Measurements from ENCODE around the gene RPTOR. TPM values are rescaled to one million over a fixed set of nuclear protein-coding genes. Genes with fewer than 3 reads are reported as not detected.

Gene RPTOR
- total RNA-seq, 1 experiment from 2014 or later, result 15.2 TPM

DNA sequence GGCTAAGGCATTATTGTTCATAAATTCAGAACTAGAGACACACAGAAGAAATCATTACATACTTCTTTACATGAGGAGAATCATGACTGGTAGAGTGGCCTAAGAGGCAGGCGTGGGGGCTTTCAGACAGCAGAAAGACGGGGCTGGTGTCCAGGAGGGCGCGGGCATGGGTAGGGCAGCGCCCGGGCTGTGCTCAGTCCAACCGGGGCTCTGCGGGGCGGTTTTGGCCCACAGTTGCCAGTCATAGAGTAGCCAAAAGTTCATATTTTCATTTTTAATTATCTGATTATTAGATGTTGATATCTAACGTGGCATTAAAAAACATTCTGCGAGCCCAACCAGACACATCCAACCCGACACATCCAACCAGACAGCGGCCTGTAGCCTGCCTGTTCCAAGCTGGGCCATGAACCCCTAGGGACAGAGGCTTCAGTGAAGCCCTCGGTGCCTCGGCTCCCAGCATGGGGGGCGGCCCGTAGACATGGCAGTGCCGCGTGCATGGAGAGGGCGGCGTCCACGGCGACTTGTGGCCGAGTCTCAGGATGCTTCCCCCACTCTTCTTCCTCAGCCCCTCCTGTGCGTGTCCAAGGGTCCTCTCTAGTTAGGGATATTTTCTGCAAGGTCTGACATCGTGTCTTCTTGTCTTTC, 284.7 kb downstream of the RPTOR start:
- no peak for DNase-seq (ENCODE audit: low spot score)

DNA sequence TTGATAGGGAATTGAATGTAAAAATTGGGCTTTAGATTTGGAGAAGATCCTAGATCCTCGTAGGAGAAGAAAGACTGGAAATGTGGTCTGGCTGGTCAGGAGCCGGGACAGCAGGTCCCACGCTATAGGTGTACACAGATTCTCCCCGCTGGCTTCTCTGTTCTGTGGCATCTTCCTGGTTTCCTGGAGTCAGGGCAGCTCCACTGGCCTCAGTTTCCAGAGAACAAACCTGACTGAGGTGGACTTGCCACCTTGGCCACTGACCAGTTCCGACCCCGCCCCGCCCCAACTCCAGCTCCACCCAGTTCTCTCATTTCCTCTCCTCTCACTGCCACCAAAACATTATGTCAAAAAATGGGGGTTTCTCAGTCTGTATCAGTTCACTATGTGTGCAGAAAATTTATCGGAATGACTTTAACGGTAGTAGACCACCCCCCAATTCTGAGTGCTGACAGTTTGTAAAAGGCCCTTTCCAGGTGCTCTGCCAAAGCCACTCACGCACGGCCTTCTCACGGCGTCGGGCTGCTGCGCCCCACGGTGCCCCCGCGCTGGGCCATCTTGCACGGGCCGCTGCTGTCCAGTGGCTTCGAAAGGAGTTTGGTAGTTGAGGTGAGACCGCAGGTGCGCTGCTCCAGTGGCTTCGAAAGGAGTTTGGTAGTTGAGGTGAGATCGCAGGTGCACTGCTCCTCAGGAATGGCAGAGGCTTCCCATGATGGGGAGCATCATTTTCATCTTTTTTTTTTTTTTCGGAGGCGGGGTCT, 285.6 kb downstream of the RPTOR start:
- DNase-seq (ENCODE audit: low spot score), result no peak

DNA sequence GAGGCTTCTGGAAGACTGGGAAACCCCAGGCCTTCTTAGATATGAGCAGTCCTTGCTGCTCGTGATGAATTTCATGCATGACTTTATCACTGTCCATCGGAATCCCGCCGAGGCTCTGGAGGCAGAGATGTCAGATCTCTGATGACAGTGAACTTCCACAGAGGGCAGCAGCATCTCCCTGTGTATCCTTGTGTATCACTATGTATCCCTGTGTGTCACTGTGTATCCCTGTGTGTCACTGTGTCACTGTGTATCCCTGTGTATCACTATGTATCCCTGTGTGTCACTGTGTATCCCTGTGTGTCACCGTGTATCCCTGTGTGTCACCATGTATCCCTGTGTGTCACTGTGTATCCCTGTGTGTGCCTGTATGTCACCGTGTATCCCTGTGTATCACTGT, 286.9 kb downstream of the RPTOR start:
- no peak for DNase-seq (ENCODE audit: low spot score)

DNA sequence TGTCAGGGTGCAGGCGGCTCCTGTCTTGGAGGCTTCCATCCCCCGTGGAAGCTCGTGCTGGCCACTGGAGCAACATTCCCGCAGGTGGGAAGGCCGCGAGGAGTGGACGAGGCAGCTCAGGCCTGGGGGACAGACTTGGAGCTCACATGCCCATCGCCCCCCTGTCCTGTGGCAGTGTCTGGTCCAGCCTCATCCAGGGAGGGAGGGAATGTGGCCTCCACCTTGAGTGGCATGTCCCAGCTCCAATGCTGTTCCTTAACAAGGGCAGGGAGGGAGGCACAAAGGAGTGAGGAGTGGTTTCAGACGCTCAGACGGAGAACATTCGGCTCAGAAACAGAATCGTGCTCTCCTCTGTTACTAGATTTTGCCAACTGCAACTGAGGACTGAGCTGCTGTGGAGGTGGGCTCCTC, 287.6 kb downstream of the RPTOR start:
- DNase-seq (ENCODE audit: low spot score), result peak; percentile 66

DNA sequence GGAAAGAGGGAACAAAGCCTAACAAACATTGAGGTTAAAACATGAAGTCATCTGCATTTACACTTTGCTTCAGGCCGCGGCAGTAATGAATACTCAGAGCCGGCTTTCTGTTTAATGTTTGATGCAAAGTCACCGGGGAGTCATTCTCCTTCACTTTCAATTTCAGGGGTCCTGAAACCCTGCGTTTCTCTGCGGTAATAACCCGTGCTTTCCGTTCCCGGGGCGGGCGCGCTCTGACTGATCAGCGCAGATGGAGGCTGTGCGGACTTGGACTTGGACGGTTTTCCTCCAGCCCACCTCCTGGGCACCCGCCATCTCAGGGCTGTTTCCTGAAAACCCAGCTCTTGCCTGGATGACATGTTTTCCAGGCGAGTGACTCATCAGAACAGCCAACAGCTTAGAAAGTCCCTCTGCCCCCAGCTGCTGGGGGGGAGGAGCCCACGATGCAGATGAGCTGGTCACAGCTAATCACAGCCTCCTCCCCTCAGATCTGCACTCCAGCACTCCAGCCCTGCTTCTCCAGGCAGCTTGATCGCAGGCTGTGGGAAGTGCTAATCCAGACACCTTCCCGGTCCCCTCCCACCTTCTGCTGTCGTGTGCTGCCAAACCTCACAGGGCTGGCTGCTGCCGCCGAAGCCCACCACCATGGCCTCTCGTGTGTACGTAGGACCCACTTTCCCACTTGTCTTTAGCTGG, 288.4 kb downstream of the RPTOR start:
- DNase-seq (ENCODE audit: low spot score), result peak; percentile 99

DNA sequence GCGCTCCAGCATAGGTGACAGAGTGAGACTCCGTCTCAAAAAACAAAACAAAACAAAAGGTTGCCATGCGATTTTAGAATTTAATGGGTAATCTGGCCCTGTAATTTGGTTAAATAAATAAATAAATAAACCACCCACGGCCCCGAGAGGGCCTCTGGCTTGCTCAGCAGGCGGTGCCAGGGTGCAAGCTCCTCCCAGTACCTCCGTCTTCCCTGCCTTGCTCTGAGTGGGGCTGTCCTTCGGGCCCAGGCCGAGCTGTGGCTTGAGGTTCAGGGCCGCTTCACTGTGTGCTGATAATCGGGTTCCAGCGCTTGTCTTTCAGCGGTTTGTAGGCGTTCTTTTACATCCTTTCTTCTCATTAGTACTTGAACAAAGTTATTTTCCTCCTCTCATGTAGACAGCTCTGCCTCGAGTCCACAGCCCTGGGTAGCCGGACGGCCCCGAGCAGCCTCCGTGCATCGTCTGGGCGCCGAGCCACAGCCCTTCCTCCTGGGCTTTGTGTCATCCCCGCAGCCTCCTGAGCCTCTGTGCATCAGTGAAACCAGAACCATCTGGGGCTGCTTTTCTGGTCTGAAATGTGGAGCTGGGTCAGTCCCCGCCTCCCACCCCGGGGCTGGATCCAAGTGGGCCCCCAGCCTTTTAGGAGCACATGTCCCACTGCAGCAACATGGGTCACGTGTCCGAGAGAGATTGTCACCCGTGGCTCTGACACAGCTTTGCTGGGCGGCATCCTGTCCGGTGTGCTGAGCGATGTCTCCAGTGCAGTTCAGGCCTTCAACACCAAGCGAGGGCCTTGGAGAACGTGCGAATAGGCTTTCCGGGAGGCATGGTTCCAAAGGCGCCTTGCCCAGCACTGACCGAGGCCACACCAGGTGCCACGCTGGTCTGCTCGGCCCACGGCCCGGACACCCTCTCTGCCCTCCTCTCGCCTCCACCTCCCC, 289.6 kb downstream of the RPTOR start:
- no peak for DNase-seq (ENCODE audit: low spot score)

DNA sequence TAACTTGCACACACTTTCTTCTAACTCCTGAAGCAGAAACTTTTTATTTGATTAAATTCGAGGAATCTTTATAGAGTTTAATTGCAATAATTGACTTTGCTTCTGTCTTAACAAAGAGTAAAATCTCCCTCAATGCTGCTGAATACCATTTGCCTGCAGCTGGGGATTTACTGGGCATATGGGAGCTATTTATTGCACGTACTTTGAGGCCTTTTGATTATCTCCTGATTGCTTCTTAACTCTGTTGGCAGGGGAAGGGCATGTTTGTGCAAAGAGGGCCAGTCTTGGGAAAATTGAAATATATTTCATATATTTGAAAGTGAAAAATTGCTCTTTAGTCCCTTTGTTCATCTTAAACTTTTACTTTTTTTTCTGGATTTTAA, 290.2 kb downstream of the RPTOR start:
- no peak for DNase-seq (ENCODE audit: low spot score)

DNA sequence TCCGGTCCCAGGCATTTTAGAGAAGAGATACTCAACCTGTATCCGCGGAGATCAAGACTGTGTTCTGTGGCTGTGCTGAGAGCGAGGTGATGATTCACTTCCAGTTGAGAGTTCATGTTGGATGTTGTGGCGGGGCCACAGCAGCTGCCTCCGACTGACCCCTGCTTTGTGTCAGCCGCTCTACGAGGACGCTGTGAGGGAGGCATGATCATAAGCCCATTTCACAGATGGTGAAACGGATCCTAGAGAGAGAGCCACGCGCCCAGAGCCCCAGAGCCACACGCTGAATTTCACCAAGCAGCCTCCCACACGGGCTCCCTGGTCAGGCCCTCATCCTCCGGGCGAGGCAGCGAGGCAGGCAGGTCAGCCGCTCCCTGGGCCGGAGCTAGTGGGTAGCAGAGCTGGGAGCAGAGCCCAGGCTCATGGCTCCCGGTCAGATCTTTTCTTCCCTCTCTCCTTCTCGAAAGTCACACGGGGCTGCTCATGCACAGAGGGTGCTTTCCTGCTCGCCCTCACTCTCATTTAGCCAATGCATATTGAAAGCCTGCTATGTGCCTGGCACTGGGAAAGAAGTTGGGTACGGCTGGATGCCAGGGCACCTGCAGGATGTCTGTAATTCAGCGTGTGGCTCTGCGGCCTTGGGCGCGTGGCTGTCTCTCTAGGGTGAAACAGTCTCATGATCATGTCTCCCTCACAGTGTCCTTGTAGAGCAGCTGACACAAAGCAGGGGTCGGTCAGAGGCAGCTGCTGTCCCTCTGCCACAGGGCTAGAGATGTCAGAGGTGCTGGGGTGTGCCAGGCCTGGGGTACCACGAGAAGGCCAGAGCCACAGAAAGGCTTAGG, 291.4 kb downstream of the RPTOR start:
- no peak for DNase-seq (ENCODE audit: low spot score)

DNA sequence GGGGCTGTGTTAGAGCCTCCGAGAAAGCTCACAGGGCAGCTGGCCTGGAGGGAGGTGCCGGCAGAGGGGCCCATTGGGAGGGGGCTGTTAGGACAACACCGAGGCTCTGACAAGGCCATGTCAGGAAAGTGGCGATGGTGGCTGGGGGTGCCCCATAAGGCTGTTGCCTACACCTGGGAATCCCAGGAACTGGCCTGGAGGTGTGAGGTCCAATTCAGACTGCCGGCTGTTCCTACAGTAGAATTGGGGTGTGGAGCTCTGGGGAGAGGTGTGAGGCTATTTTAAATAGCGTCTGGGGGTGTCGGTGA, 292.0 kb downstream of the RPTOR start:
- no peak for DNase-seq (ENCODE audit: low spot score)

DNA sequence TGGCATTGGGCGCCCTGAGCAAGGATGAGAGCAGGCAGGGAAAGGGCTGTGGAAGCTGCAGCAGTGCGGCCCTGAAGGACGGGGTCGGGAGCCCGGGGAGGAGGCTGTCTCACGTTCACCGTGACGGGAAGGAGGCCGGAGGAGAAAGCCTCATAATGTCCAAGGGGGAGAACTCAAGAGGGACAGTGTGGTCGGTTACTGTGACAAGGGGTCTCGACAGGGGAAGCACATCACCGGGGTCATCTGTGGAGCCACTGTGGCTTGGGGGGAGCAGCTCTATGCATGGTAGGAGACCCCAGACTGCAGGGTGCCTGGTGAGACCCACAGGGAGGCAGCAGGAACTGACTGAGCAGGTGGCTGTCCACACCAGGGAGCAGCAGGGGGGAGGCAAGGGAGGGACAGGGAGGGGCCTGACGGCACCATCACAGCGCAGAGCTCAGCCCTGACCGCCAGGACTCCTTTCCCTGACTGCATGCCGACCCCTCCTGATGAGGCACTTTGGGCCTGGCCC, 292.4 kb downstream of the RPTOR start:
- DNase-seq (ENCODE audit: low spot score), result no peak

DNA sequence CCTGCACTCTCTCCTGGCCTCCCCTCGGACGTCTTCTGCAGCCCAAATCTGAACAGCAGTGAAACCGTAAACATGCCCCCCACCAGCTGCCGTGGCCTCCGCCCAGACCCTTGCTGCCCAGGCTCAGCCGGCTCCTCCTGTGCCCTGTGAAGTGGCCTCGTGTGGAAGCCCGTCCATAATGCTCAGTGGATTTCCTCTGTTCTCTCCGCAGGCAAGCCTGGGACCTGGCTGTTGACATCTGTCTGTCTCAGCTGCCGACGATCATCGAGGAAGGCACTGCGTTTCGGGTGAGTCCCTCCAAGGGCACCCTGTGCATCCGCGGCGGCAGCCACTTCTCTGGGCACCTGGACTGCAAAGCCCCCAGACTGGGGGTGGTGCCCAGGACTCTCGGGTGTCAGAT, 293.1 kb downstream of the RPTOR start:
- no peak for DNase-seq (ENCODE audit: low spot score)

DNA sequence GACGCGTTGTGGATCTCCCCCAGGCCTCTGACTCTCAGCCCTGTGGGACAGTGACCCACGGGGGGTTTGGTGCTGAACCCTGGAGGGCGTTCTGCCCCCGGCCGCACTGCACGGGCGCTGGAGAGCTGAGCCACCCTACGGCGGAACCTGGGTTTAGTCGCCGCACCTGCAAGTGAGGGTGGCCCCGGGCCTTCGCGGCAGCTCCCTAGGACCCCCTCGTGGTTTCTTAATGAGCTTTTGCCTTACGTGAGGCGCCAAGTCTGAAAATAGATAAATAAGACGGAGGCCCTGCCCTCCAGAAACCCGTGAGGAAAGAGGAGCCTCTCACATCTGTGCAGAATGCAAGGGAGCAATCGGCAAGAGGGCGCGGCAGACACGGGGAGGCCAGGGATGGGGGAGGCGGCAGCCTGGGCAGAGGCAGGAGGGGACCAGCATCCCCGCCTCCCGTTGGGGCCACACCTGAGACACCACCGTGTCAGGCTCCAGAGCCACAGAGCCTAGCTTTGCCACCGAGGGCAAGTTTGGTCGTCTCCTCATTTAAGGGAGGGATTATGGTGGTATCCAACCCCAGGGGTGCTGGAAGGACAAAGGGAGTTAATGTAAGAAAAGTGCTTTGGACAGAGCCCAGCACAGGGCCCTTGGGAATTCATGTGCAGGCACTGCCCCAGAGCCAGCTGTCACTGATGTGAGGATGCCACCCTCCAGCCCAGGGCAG, 293.8 kb downstream of the RPTOR start:
- no peak for DNase-seq (ENCODE audit: low spot score)

DNA sequence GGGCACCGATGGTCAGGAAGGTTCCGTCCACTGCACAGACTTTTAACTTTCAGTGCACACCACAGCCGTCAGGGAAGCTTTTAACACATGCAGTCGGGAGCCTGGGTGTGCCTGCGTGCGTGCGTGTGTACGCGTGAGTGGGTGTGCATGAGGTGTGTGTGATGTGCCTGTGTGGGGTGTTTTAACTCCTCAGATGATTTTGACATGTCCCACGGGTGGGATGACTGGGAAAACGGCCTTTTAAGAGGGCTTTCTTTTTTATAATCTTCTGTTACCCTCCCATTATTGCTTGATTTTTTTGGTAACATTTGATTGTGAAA, 294.3 kb downstream of the RPTOR start:
- no peak for DNase-seq (ENCODE audit: low spot score)

DNA sequence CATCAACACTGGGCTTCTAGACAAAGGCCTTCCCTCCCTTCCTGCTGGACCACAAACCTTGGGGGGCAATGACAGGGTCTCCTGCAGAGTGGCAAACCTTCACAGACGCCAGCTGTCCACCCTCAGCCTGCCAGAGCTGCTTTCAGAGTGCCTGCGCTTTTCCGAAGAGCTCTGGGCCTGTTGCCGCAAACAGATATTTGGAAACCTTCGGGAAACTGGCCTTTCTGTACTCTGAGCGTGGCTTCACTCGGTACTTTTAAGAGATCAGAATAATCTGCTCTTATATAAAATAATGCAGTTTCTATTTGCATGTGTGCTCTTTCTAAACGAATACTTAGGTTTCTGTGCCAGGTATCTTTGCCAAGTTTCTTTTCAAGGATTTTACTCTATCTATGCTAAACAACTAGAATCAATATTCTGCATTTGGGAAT, 294.9 kb downstream of the RPTOR start:
- DNase-seq (ENCODE audit: low spot score), result no peak

DNA sequence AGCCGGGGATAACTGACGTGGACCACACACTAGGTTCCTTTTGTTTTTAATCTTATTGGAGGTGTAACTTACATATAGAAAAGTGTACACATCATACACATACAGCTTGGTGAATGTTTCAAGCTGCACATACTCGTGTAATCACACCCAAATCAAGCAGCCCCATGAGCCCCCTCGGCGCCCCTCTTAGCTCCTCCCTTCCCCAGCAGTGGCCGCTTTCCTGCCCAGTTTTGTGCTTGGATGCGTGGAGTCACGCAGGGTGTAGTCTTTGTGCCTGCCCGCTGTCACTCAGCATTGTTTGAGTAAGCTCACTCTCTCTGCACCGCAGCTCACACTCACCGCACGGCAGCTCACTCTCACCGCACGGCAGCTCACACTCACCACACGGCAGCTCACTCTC, 295.3 kb downstream of the RPTOR start:
- no peak for DNase-seq (ENCODE audit: low spot score)

DNA sequence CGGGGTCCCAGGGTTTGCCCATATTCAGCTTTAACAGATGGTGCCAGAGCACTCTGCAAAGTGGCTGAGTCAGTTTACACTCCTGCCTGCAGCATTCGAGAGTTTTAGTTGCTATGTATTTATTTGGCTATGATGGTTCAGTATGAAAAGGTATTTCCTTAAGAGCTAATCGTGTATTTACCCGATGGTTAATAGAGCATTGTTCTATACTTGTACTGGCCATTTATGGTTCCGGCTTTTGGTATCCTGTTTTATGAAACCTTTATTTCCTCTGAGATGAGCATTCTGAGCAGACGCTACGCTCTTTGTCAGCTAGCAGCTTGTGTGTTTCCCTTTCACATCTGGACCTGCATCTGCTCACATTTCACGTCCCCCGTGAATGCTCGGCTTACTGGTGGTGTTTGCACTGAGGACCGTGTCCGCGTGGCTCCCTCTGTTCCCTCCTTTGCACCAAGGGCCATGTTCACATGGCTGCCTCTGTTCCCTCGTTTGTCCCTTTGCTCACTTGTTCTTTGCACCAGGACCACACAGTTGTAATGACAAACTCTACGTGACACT, 297.9 kb downstream of the RPTOR start:
- DNase-seq (ENCODE audit: low spot score), result no peak

DNA sequence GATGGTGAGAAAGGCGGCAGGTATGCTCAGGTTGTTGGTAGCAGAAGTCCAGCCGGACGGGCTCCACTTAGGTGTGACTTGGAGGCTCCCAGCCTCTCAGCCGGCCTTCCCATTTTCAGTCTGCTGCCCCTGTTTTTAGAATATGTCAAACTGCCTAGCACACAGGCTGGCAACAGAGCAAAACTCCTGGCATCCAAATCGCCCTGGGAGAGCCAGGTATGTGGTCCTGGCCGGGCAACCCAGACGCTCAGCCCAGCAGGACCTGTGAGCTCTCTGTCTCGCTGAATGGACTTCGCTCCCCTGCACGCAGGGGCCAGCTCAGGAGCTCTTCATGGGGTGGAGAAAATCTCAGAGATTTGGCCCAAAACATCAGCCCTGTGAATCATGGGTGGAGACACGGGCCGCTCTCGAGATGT, 299.1 kb downstream of the RPTOR start:
- DNase-seq (ENCODE audit: low spot score), result no peak

DNA sequence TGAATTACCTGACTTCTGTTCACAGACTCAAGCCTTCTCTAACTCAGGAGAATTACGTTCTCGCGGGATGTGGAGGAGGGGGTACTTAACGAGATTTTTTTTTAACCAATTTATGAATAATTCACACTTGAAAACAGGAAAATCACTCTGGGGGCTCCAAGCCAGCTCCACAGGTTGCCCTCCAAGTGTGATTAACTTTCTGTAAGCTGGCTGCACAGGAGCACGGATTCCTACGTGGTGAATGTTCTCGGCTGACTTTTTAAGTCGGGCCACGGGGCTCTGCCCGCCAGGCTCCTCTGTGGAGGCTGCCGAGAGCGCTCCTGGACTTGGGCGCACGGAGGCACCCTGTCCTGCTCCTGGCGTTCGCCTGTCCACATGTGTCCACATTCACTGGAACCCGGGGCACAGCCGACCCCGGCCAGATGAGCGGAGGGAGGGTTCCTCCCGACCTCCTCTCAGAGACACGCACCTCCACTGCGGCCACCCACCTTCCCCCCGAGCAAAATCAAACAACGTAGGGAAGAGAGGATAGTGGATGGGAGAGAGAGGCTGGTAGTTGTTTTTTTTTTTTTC, 299.9 kb downstream of the RPTOR start:
- no peak for DNase-seq (ENCODE audit: low spot score)

DNA sequence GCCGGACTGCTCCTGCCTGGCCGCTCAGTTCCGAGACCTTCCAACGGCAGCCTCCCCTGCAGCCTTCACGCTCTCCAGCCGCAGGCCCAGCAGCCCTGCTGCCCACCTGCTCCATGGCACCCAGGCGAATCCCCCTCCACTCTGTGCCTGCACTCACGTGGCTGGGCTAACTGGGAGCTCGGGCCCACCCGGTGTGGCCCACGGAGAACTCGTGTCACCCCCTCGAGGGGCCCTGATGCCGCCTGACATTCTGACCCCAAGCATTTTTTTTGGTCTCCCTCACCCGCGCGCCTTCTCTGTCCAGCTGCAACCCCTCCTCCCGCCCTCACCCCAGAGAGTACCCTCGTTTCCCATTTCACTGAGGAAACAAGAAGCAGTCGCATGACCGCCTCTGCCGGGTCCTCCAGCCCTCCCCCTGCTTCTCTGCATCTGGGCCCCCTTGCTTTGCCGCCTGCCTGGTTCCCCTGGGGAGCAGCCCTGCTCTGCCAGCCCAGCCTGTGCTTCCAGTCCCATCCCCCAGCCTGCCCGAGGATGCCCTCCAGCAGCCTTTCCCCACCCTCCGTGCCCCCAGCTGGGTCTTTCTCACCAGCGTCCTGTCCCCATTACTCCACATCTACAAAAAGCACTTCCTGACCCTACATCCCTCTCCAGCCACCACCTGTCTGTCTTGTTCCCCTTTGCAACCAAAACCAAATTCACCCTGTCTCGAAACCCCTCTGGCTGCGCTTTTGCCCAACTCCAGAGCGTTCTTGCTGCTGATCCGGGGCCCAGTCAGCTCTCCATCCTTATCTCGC, 300.6 kb downstream of the RPTOR start:
- no peak for DNase-seq (ENCODE audit: low spot score)
